K562 (cell line): ENCODE results near the gene METTL3. TPM values are rescaled to one million over a fixed set of nuclear protein-coding genes. Genes with fewer than 3 reads are reported as not detected.
A peak's percentile ranks its signal among the peaks of the same experiment; 100 is the strongest.

Source experiments
- ETS1 ChIP-seq: conservative IDR thresholded peaks from 2 replicates; pipeline ENCODE4 v1.6.1; 2011; ENCODE audit warnings: low read depth, mild to moderate bottlenecking, low read length; ENCODE audit not compliant: control insufficient read depth
- FOXJ2 ChIP-seq: fragments of 200-800 bp; sonication (Bioruptor generic); IDR thresholded peaks from 2 replicates; pipeline ENCODE4 v1.6.1; 2016; ENCODE audit warnings: missing genetic modification characterization, missing compliant biosample characterization
- FOXP1 ChIP-seq: sonication (generic); formaldehyde crosslinking; IDR thresholded peaks from 2 replicates; pipeline ENCODE4 v1.8.0; 2022; ENCODE audit warnings: mild to moderate bottlenecking, missing genetic modification reagents
- HBP1 ChIP-seq: fragments of 450-650 bp; formaldehyde crosslinking; IDR thresholded peaks from 2 replicates; pipeline ENCODE4 v1.4.0; 2022; ENCODE audit warnings: missing genetic modification characterization
- MLLT1 ChIP-seq, 2 experiments: fragments of 450-650 bp; IDR thresholded peaks; 2 replicates each; pipeline ENCODE4 v1.6.1; 2016
- NFXL1 ChIP-seq: fragments of 450-650 bp; formaldehyde crosslinking; IDR thresholded peaks from 2 replicates; pipeline ENCODE4 v1.4.0; 2021; ENCODE audit warnings: mild to moderate bottlenecking
- POLR2A ChIP-seq: fragments of 450-650 bp; conservative IDR thresholded peaks from 2 replicates; pipeline ENCODE4 v1.6.1; 2016
- PTRF ChIP-seq: fragments of 450-650 bp; IDR thresholded peaks from 2 replicates; pipeline ENCODE4 v1.6.1; 2016; ENCODE audit warnings: mild to moderate bottlenecking, missing genetic modification characterization, missing compliant biosample characterization
- STAT5A ChIP-seq: IDR thresholded peaks from 2 replicates; pipeline ENCODE4 v1.6.1; 2012; ENCODE audit warnings: low read length, inconsistent platforms, borderline replicate concordance
- TFAP4 ChIP-seq: sonication (generic); formaldehyde crosslinking; IDR thresholded peaks from 2 replicates; pipeline ENCODE4 v1.8.0; 2022; ENCODE audit warnings: missing genetic modification reagents, mild to moderate bottlenecking, moderate library complexity, borderline replicate concordance
- ZC3H4 ChIP-seq: sonication (generic); formaldehyde crosslinking; IDR thresholded peaks from 2 replicates; pipeline ENCODE4 v1.9.0; 2021; ENCODE audit warnings: missing genetic modification reagents, borderline replicate concordance
- ZKSCAN8 ChIP-seq: fragments of 200-800 bp; sonication (Bioruptor generic); IDR thresholded peaks from 2 replicates; pipeline ENCODE4 v1.6.1; 2016; ENCODE audit warnings: missing genetic modification characterization, missing compliant biosample characterization
- ZNF143 ChIP-seq: sonication (generic); formaldehyde crosslinking; IDR thresholded peaks from 2 replicates; pipeline ENCODE4 v1.9.0; 2022; ENCODE audit warnings: mild to moderate bottlenecking, missing genetic modification reagents
- ZNF408 ChIP-seq: fragments of 250-450 bp; sonication (Bioruptor Pico); IDR thresholded peaks from 2 replicates; pipeline ENCODE4 v1.4.0; 2020; ENCODE audit warnings: low read depth, mild to moderate bottlenecking, moderate library complexity
- polyA plus RNA-seq, 8 experiments: library from polyadenylated mRNA; depleted of rRNA in 4 of 8; stranded (reverse) in 5 of 8; unstranded in 3 of 8; fragments of >200 nt; fragmentation: Nextera tagmentation in 2 of 8; fragmentation: Illumina TruSeq in 1 of 8; extraction: Ambion mirVana in 2 of 8; extraction: Trizol in 1 of 8; gene quantifications; 2 replicates each; pipeline versions ENCODE4 v1.2.1 to v1.2.3, GENCODE V29; 2011 to 2014; ENCODE audit warnings: inconsistent platforms in 1 of 8, missing spikeins in 1 of 8
- total RNA-seq, 7 experiments: library from RNA; depleted of rRNA in 6 of 7; stranded (reverse); fragments of >200 nt in 6 of 7; fragmentation: Illumina TruSeq in 2 of 7; extraction: Trizol in 2 of 7; gene quantifications; 2 replicates each; pipeline versions ENCODE4 v1.2.1 to v1.2.3, GENCODE V29; 2011 to 2021; ENCODE audit warnings: low replicate concordance in 1 of 7
- TF ChIP-seq, protein P1 (sequence below), 2 experiments: fragments of 450-650 bp in 1 of 2; IDR thresholded peaks; 2 replicates each; pipeline ENCODE4 v1.6.1; 2011 to 2017; ENCODE audit warnings: low read depth in 2 of 2, antibody characterized with exemption in 1 of 2, borderline replicate concordance in 1 of 2, low read length in 1 of 2, mild to moderate bottlenecking in 1 of 2, mixed read lengths in 1 of 2; ENCODE audit not compliant: control insufficient read depth in 1 of 2
- TF ChIP-seq, protein P2 (sequence below): fragments of 250-450 bp; sonication (Bioruptor Pico); IDR thresholded peaks from 2 replicates; pipeline ENCODE4 v1.8.0; 2021; ENCODE audit warnings: mild to moderate bottlenecking, moderate library complexity

METTL3 gene
- total and polyA plus RNA-seq, 9 of the 15 experiments (the other 6 are each of a cell fraction or from before 2014, with no cell fraction given), result 42.1 to 151 (median 65.7) TPM

DNA sequence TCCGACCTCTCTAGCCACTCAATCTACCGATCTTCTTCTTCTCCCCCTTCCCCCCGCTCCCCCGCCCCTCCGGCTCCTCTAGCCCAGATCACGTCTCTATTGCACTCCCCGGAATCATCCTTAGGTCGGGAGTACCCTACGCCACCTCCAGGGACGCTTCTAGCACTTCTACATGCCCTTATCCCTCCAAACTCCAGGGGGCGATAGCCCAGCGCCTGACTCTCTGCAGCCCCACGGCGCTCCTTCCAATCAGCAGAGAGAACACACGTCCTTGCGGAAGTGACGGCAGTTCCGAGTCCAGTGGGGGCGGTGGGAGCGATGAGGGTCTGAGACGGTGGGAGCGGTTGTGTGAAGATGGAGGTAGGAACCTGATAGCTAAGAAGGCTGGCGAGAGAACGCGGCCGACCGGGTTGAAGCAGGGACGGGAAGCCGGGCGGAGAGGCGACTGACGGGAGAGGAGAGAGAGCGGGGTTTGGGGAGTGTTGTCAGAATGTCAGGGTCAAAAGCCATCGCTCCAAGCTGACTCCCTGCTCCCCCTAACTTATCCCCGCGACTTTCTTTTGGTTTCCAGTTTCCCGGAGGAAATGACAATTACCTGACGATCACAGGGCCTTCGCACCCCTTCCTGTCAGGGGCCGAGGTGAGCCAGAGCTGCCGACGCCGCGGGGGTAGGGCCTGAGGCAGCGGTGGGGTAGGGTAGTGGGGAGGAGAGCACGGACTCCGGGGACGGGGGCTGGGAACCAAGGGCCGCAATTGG, 34.0 kb downstream of the METTL3 start, which contains the start of the genes RAB2B and TOX4 (continued):
- TF ChIP-seq NFXL1 (CRISPR knock-in tag) (no peak), TFAP4 (CRISPR knock-in tag) (peak; percentile 63; the same call in 1 of the 2 replicates), ETS1 (no peak; the same call in 1 of the 2 replicates), POLR2A (peak; percentile 85), PTRF (tag) (no peak), ZC3H4 (CRISPR knock-in tag) (no peak), MLLT1 (IDR thresholded peaks at IDR 0.05) (peak in 1 of 2 experiments; percentile 65; a peak in 1 of 4 replicates), STAT5A (no peak), FOXJ2 (tag) (no peak), ZNF408 (CRISPR knock-in tag) (no peak), HBP1 (peak; percentile 77; the same call in 1 of the 2 replicates), FOXP1 (CRISPR knock-in tag) (no peak), ZKSCAN8 (CRISPR knock-in tag) (no peak), ZNF143 (CRISPR knock-in tag) (no peak)
- TF ChIP-seq, protein P1, sequence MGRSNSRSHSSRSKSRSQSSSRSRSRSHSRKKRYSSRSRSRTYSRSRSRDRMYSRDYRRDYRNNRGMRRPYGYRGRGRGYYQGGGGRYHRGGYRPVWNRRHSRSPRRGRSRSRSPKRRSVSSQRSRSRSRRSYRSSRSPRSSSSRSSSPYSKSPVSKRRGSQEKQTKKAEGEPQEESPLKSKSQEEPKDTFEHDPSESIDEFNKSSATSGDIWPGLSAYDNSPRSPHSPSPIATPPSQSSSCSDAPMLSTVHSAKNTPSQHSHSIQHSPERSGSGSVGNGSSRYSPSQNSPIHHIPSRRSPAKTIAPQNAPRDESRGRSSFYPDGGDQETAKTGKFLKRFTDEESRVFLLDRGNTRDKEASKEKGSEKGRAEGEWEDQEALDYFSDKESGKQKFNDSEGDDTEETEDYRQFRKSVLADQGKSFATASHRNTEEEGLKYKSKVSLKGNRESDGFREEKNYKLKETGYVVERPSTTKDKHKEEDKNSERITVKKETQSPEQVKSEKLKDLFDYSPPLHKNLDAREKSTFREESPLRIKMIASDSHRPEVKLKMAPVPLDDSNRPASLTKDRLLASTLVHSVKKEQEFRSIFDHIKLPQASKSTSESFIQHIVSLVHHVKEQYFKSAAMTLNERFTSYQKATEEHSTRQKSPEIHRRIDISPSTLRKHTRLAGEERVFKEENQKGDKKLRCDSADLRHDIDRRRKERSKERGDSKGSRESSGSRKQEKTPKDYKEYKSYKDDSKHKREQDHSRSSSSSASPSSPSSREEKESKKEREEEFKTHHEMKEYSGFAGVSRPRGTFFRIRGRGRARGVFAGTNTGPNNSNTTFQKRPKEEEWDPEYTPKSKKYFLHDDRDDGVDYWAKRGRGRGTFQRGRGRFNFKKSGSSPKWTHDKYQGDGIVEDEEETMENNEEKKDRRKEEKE (IDR thresholded peaks at IDR 0.05; ENCODE audit: borderline replicate concordance in 1 of 2, control insufficient read depth in 1 of 2, low read depth in 2 of 2, low read length in 1 of 2), result 0 out of 4 replicates have a peak, but pooled peaks of 1 of the 2 experiments have one; percentile 35
- TF ChIP-seq, protein P2, sequence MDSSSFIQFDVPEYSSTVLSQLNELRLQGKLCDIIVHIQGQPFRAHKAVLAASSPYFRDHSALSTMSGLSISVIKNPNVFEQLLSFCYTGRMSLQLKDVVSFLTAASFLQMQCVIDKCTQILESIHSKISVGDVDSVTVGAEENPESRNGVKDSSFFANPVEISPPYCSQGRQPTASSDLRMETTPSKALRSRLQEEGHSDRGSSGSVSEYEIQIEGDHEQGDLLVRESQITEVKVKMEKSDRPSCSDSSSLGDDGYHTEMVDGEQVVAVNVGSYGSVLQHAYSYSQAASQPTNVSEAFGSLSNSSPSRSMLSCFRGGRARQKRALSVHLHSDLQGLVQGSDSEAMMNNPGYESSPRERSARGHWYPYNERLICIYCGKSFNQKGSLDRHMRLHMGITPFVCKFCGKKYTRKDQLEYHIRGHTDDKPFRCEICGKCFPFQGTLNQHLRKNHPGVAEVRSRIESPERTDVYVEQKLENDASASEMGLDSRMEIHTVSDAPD (CRISPR knock-in tag), result no peak
